IMR-90 (cell line): ENCODE results near the gene RPL15. TPM values are rescaled to one million over a fixed set of nuclear protein-coding genes. Genes with fewer than 3 reads are reported as not detected.
"Not testable (repeated sequence)": the region's sequence is repeated elsewhere in the genome, so short reads cannot be mapped to it uniquely, and the experiment has no call there.

ENCODE experiments used
- ATAC-seq: fragments of 200-7000 bp; cut with Tn5 transposase; 2 replicates; pipeline ENCODE4 v1.9.1; 2020; ENCODE audit warnings: low read depth, mild to moderate bottlenecking, moderate library complexity
- BruUV-seq: library from RNA; stranded (reverse); fragments of 400-500 nt; replicated peaks from 2 replicates; lab custom pipeline; 2021; lab: Mats Ljungman, UMichigan
- CTCF ChIA-PET: fragments of 300-600 bp; formaldehyde crosslinking; extraction: SDS; loops from one replicate; lab custom pipeline; 2021; ENCODE audit warnings: antibody characterized with exemption; lab: Yijun Ruan, JAX
- POLR2A ChIA-PET: fragments of 300-600 bp; sonication (Branson Sonifier 250); formaldehyde crosslinking; loops from one replicate; lab custom pipeline; 2022; ENCODE audit warnings: antibody characterized with exemption; ENCODE audit not compliant: unreplicated experiment; lab: Charles Lee
- DNase-seq: peaks from one replicate; pipeline ENCODE4 v3.0.0; 2013
- H2AFZ ChIP-seq: replicated peaks from 2 replicates; pipeline ENCODE3; 2013; ENCODE audit warnings: low read length, mild to moderate bottlenecking; ENCODE audit not compliant: poor library complexity
- H2AK5ac ChIP-seq: 2 replicates; pipeline ENCODE4 v1.6.1; 2013; ENCODE audit warnings: low read depth, low read length, inconsistent platforms
- H2AK9ac ChIP-seq: replicated peaks from 2 replicates; pipeline ENCODE3; 2013; ENCODE audit warnings: mild to moderate bottlenecking, low read depth, low read length, moderate library complexity; ENCODE audit not compliant: poor library complexity
- H2BK120ac ChIP-seq: 2 replicates; pipeline ENCODE4 v1.6.1; 2013; ENCODE audit warnings: low read depth, low read length, inconsistent platforms
- H2BK15ac ChIP-seq: 3 replicates; pipeline ENCODE4 v1.6.1; 2013; ENCODE audit warnings: low read depth, low read length, inconsistent platforms
- H2BK20ac ChIP-seq: 2 replicates; pipeline ENCODE4 v1.6.1; 2013; ENCODE audit warnings: low read depth, mild to moderate bottlenecking, inconsistent platforms, low read length, moderate library complexity
- H2BK5ac ChIP-seq: 2 replicates; pipeline ENCODE4 v1.6.1; 2013; ENCODE audit warnings: mild to moderate bottlenecking, low read depth, low read length, inconsistent platforms; ENCODE audit not compliant: poor library complexity, severe bottlenecking
- H3K14ac ChIP-seq: replicated peaks from 2 replicates; pipeline ENCODE4 v1.6.1; 2013; ENCODE audit warnings: low read depth, low read length, inconsistent platforms
- H3K18ac ChIP-seq: 2 replicates; pipeline ENCODE4 v1.6.1; 2013; ENCODE audit warnings: low read depth, low read length, control low read depth
- H3K23ac ChIP-seq: 2 replicates; pipeline ENCODE4 v1.6.1; 2013; ENCODE audit warnings: low read depth, low read length, inconsistent platforms
- H3K27ac ChIP-seq: 2 replicates; pipeline ENCODE4 v1.5.1; 2013; ENCODE audit warnings: mild to moderate bottlenecking, control low read depth, low read length; ENCODE audit not compliant: insufficient read depth
- H3K27me3 ChIP-seq: 2 replicates; pipeline ENCODE4 v1.6.1; 2013; ENCODE audit warnings: low read length; ENCODE audit not compliant: control insufficient read depth, insufficient read depth
- H3K36me3 ChIP-seq: 2 replicates; pipeline ENCODE4 v1.6.1; 2013; ENCODE audit warnings: low read length, mixed read lengths; ENCODE audit not compliant: control insufficient read depth, insufficient read depth
- H3K4ac ChIP-seq: 2 replicates; pipeline ENCODE4 v1.6.1; 2013; ENCODE audit warnings: low read depth, low read length, inconsistent platforms
- H3K4me1 ChIP-seq: 2 replicates; pipeline ENCODE4 v1.6.1; 2013; ENCODE audit warnings: low read length, mixed read lengths; ENCODE audit not compliant: control insufficient read depth, insufficient read depth
- H3K4me2 ChIP-seq: 2 replicates; pipeline ENCODE4 v1.6.1; 2013; ENCODE audit warnings: low read depth, mild to moderate bottlenecking, control low read depth, low read length, moderate library complexity
- H3K4me3 ChIP-seq: 2 replicates; pipeline ENCODE4 v1.5.1; 2013; ENCODE audit warnings: low read depth, mild to moderate bottlenecking, control low read depth, low read length, moderate library complexity; ENCODE audit not compliant: insufficient read depth
- H3K56ac ChIP-seq: 2 replicates; pipeline ENCODE4 v1.6.1; 2013; ENCODE audit warnings: low read length, inconsistent platforms; ENCODE audit not compliant: insufficient read depth; ENCODE audit errors: extremely low read depth
- H3K79me1 ChIP-seq, 2 experiments: 2 replicates each; pipeline ENCODE4 v1.6.1; 2013; ENCODE audit warnings: low read length in 2 of 2, inconsistent platforms in 1 of 2, low read depth in 1 of 2
- H3K9ac ChIP-seq: 2 replicates; pipeline ENCODE4 v1.6.1; 2013; ENCODE audit warnings: low read depth, low read length, control low read depth
- H3K9me1 ChIP-seq: 2 replicates; pipeline ENCODE4 v1.6.1; 2013; ENCODE audit warnings: low read length, inconsistent platforms; ENCODE audit not compliant: insufficient read depth
- H3K9me3 ChIP-seq: 2 replicates; pipeline ENCODE4 v1.6.1; 2013; ENCODE audit warnings: low read length; ENCODE audit not compliant: control insufficient read depth, insufficient read depth
- H4K20me1 ChIP-seq: 2 replicates; pipeline ENCODE4 v1.6.1; 2013; ENCODE audit warnings: low read length, inconsistent platforms; ENCODE audit not compliant: insufficient read depth
- H4K5ac ChIP-seq: 2 replicates; pipeline ENCODE4 v1.6.1; 2013; ENCODE audit warnings: mild to moderate bottlenecking, low read depth, low read length, control low read depth
- H4K8ac ChIP-seq, 2 experiments: 2 replicates each; pipeline ENCODE4 v1.6.1; 2013; ENCODE audit warnings: low read depth in 2 of 2, low read length in 2 of 2, control low read depth in 1 of 2, inconsistent platforms in 1 of 2
- H4K91ac ChIP-seq: 2 replicates; pipeline ENCODE4 v1.6.1; 2013; ENCODE audit warnings: low read depth, low read length, inconsistent platforms; ENCODE audit not compliant: insufficient read depth
- BHLHE40 ChIP-seq: fragments of 150-350 bp; IDR thresholded peaks from 2 replicates; pipeline ENCODE4 v1.6.1; 2016; ENCODE audit warnings: mild to moderate bottlenecking, low read depth, low read length
- CEBPB ChIP-seq: IDR thresholded peaks from 2 replicates; pipeline ENCODE4 v1.6.1; 2012; ENCODE audit warnings: low read depth, low read length, improper control_type of control experiment
- CHD1 ChIP-seq: IDR thresholded peaks from 2 replicates; pipeline ENCODE4 v1.6.1; 2012; ENCODE audit warnings: low read depth, low read length, improper control_type of control experiment
- FOS ChIP-seq: fragments of 150-350 bp; IDR thresholded peaks from 2 replicates; pipeline ENCODE4 v1.6.1; 2016; ENCODE audit warnings: low read depth, low read length
- MXI1 ChIP-seq: IDR thresholded peaks from 2 replicates; pipeline ENCODE4 v1.6.1; 2012; ENCODE audit warnings: low read depth, mild to moderate bottlenecking, low read length, moderate library complexity, borderline replicate concordance
- NFE2L2 ChIP-seq: fragments of 150-350 bp; IDR thresholded peaks from 2 replicates; pipeline ENCODE4 v1.6.1; 2016; ENCODE audit warnings: low read depth, mild to moderate bottlenecking, low read length
- POLR2A ChIP-seq: IDR thresholded peaks from 2 replicates; pipeline ENCODE4 v1.6.1; 2012; ENCODE audit warnings: mild to moderate bottlenecking, low read depth, low read length
- RCOR1 ChIP-seq: IDR thresholded peaks from 2 replicates; pipeline ENCODE4 v1.6.1; 2012; ENCODE audit warnings: mild to moderate bottlenecking, low read length, improper control_type of control experiment; ENCODE audit not compliant: insufficient replicate concordance
- whole genome bisulfite sequencing, 2 experiments: methylation state at CpG; one replicate each; pipeline versions ENCODE4 v1.1.5 to v1.1.7; 2013; ENCODE audit warnings: missing lambda C conversion rate in 2 of 2; ENCODE audit not compliant: insufficient read length in 1 of 2; ENCODE audit errors: extremely low coverage in 2 of 2; 5-methylcytosine and 5-hydroxymethylcytosine counted together
- dilution Hi-C: fragments of 300-500 bp; cut with HindIII; formaldehyde crosslinking; loops from one replicate; pipeline ENCODE4 v1.14.3; 2018; ENCODE audit warnings: low sequenced_read_pairs; ENCODE audit not compliant: unreplicated experiment
- in situ Hi-C: fragments of 300-500 bp; cut with MboI; formaldehyde crosslinking; loops from 3 replicates; pipeline ENCODE4 v1.14.3; 2019; ENCODE audit warnings: low sequenced_read_pairs, inconsistent platforms, mixed read lengths
- intact Hi-C: fragments of 100-400 bp; cut with micrococcal nuclease; formaldehyde crosslinking; loops from 2 replicates; pipeline ENCODE4 v1.10.0; 2022
- polyA plus RNA-seq, 3 experiments: library from polyadenylated mRNA; depleted of rRNA; stranded (reverse); fragments of >200 nt; gene quantifications; 2 replicates each; pipeline ENCODE4 v1.2.3, GENCODE V29; 2012; ENCODE audit warnings: low replicate concordance in 1 of 3
- total RNA-seq: library from RNA; depleted of rRNA; stranded (reverse); fragments of >200 nt; gene quantifications from 2 replicates; pipeline ENCODE4 v1.2.3, GENCODE V29; 2012

Gene RPL15
- total and polyA plus RNA-seq, 2 of the 4 experiments (the other 2 are of a cell fraction): 1,419 to 4,701 TPM

- no peak overlapping the region for H2BK5ac ChIP-seq
- H2AK9ac ChIP-seq: no peak overlapping the region
- ChIA-PET POLR2A (no interaction called here), CTCF (no interaction called here)
- no peak overlapping the region for H2AFZ ChIP-seq
- DNase-seq (no peak), ATAC-seq (no peak)
- TF ChIP-seq MXI1 (no peak), CHD1 (no peak), CEBPB (no peak), NFE2L2 (no peak), FOS (no peak), POLR2A (no peak), BHLHE40 (no peak), RCOR1 (no peak)
- intact Hi-C loops: loop anchor here (10.0 kb wide), 1 partner anchor 773 kb away; no protein-coding TSS in a partner anchor
- no peaks in the 10 kb centered on the region for H3K27me3 ChIP-seq
- no peak overlapping the region for H3K9ac ChIP-seq
- no peak overlapping the region for H2BK15ac ChIP-seq
- H3K27ac ChIP-seq: no peak overlapping the region
- H3K4me3 ChIP-seq: no peak overlapping the region
- H4K91ac ChIP-seq: no peak overlapping the region
- no peak overlapping the region for H2BK20ac ChIP-seq
- no TSS peak for BruUV-seq
- no peak overlapping the region for H3K23ac ChIP-seq
- H4K20me1 ChIP-seq: no peaks in the 10 kb centered on the region
- H2BK120ac ChIP-seq: no peak overlapping the region
- no peak overlapping the region for H2AK5ac ChIP-seq
- no peak overlapping the region for H3K18ac ChIP-seq
- no peak overlapping the region for H3K4ac ChIP-seq
- WGBS, 2 experiments: no CpG with 5 or more reads among the region's 2 CpGs
- no peak overlapping the region for H3K14ac ChIP-seq
- H3K36me3 ChIP-seq: 0 out of 2 replicates have a peak, but pooled peaks cover 3% of the 10 kb centered on the region
- dilution Hi-C loops: no loop called here
- no peak overlapping the region for H3K56ac ChIP-seq
- H3K4me1 ChIP-seq: no peaks in the 10 kb centered on the region
- H4K5ac ChIP-seq: no peak overlapping the region
- in situ Hi-C loops: no loop called here
- peaks cover 14 to 16% of the 10 kb centered on the region in 2 experiments for H3K79me1 ChIP-seq
- no peaks in the 10 kb centered on the region for H3K9me3 ChIP-seq
- no peak overlapping the region for H4K8ac ChIP-seq
- H3K4me2 ChIP-seq: no peak overlapping the region
- no peaks in the 10 kb centered on the region for H3K9me1 ChIP-seq
Observed at GRCh38 chr3:23911397-23911796, 5.5 kb upstream of the RPL15 start.

DNA sequence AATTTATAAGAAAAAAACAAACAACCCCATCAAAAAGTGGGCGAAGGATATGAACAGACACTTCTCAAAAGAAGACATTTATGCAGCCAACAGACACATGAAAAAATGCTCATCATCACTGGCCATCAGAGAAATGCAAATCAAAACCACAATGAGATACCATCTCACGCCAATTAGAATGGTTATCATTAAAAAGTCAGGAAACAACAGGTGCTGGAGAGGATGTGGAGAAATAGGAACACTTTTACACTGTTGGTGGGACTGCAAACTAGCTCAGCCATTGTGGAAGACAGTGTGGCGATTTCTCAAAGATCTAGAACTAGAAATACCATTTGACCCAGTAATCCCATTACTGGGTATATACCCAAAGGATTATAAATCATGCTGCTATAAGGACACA is 4.6 kb upstream of the RPL15 start:
- BruUV-seq, H2BK20ac ChIP-seq, H3K4me1 ChIP-seq, H2AK5ac ChIP-seq, H2BK5ac ChIP-seq, H3K9me1 ChIP-seq, H3K56ac ChIP-seq, H4K5ac ChIP-seq, H3K27me3 ChIP-seq, POLR2A ChIA-PET, H2BK15ac ChIP-seq, H3K4ac ChIP-seq, H4K91ac ChIP-seq, H3K4me3 ChIP-seq, dilution Hi-C loops, H4K8ac ChIP-seq, H3K14ac ChIP-seq, H3K23ac ChIP-seq, H3K9ac ChIP-seq, ATAC-seq, H4K20me1 ChIP-seq, H2BK120ac ChIP-seq, H3K18ac ChIP-seq, H2AFZ ChIP-seq, in situ Hi-C loops, H3K36me3 ChIP-seq, H3K27ac ChIP-seq, DNase-seq, H3K4me2 ChIP-seq, H2AK9ac ChIP-seq, H3K9me3 ChIP-seq, CTCF ChIA-PET: not testable (repeated sequence)
- WGBS, 2 experiments: no CpG with 5 or more reads among the region's 3 CpGs
- H3K79me1 ChIP-seq: peaks cover 16 to 22% of the 10 kb centered on the region in 2 experiments
- intact Hi-C loops: loop anchor here (10.0 kb wide), 1 partner anchor 772 kb away; no protein-coding TSS in a partner anchor
